SK-N-SH treated with all-trans-retinoic acid at 6 μM for 48 hours (cell line): ENCODE results near the gene TWIST2.

Experiments
- ATAC-seq: fragments of 200-7000 bp; cut with Tn5 transposase; 3 replicates; pipeline ENCODE4 v1.9.1; 2020; ENCODE audit warnings: mild to moderate bottlenecking, moderate library complexity
- ARNTL ChIP-seq: fragments of 450-650 bp; formaldehyde crosslinking; IDR thresholded peaks from 2 replicates; pipeline ENCODE4 v1.5.0; 2020; ENCODE audit warnings: low read depth, mild to moderate bottlenecking, moderate library complexity, borderline replicate concordance
- BACH2 ChIP-seq: fragments of 250-450 bp; sonication (Bioruptor Pico); IDR thresholded peaks from 2 replicates; pipeline ENCODE4 v1.9.0; 2021; ENCODE audit warnings: mild to moderate bottlenecking, borderline replicate concordance
- CSDC2 ChIP-seq: fragments of 250-450 bp; sonication (Bioruptor Pico); IDR thresholded peaks from 2 replicates; pipeline ENCODE4 v1.5.0; 2020; ENCODE audit warnings: mild to moderate bottlenecking, moderate library complexity
- ESRRG ChIP-seq: fragments of 250-450 bp; sonication (Bioruptor Pico); IDR thresholded peaks from 2 replicates; pipeline ENCODE4 v1.6.1; 2021; ENCODE audit warnings: mild to moderate bottlenecking
- GLIS3 ChIP-seq: fragments of 250-450 bp; sonication (Bioruptor Pico); IDR thresholded peaks from 2 replicates; pipeline ENCODE4 v1.5.0; 2020; ENCODE audit warnings: mild to moderate bottlenecking, moderate library complexity
- ISL1 ChIP-seq: fragments of 250-450 bp; sonication (Bioruptor Pico); IDR thresholded peaks from 2 replicates; pipeline ENCODE4 v2.1.2; 2022; ENCODE audit warnings: mild to moderate bottlenecking, moderate library complexity
- OSR1 ChIP-seq: fragments of 250-450 bp; sonication (Bioruptor Pico); IDR thresholded peaks from 2 replicates; pipeline ENCODE4 v1.8.0; 2022; ENCODE audit warnings: moderate library complexity, mild to moderate bottlenecking, inconsistent platforms
- POU6F1 ChIP-seq: fragments of 250-450 bp; sonication (Bioruptor Pico); IDR thresholded peaks from 2 replicates; pipeline ENCODE4 v1.8.0; 2021; ENCODE audit warnings: low read depth, mild to moderate bottlenecking, moderate library complexity, borderline replicate concordance
- PPARA ChIP-seq: fragments of 250-450 bp; sonication (Bioruptor Pico); IDR thresholded peaks from 2 replicates; pipeline ENCODE4 v1.5.0; 2020; ENCODE audit warnings: mild to moderate bottlenecking, borderline replicate concordance
- RARB ChIP-seq: fragments of 250-450 bp; sonication (Bioruptor Pico); IDR thresholded peaks from 2 replicates; pipeline ENCODE4 v1.8.0; 2021; ENCODE audit warnings: mild to moderate bottlenecking, moderate library complexity
- SNAI2 ChIP-seq: fragments of 250-450 bp; sonication (Bioruptor Pico); IDR thresholded peaks from 2 replicates; pipeline ENCODE4 v1.5.0; 2020; ENCODE audit warnings: mild to moderate bottlenecking, moderate library complexity
- TCF4 ChIP-seq: fragments of 250-450 bp; sonication (Bioruptor Pico); IDR thresholded peaks from 2 replicates; pipeline ENCODE4 v1.8.0; 2021; ENCODE audit warnings: mild to moderate bottlenecking, moderate library complexity, borderline replicate concordance
- TOX ChIP-seq: fragments of 250-450 bp; sonication (Bioruptor Pico); IDR thresholded peaks from 2 replicates; pipeline ENCODE4 v1.8.0; 2021; ENCODE audit warnings: mild to moderate bottlenecking, moderate library complexity, borderline replicate concordance
- TSHZ2 ChIP-seq: fragments of 250-450 bp; sonication (Bioruptor Pico); IDR thresholded peaks from 2 replicates; pipeline ENCODE4 v1.5.0; 2020; ENCODE audit warnings: mild to moderate bottlenecking, moderate library complexity
- ZC3H10 ChIP-seq: fragments of 250-450 bp; sonication (Bioruptor Pico); IDR thresholded peaks from 2 replicates; pipeline ENCODE4 v1.5.1; 2021; ENCODE audit warnings: mild to moderate bottlenecking, moderate library complexity
- ZFP30 ChIP-seq: fragments of 450-650 bp; formaldehyde crosslinking; IDR thresholded peaks from 2 replicates; pipeline ENCODE4 v1.5.0; 2022; ENCODE audit warnings: mild to moderate bottlenecking, moderate library complexity
- ZNF565 ChIP-seq: fragments of 450-650 bp; formaldehyde crosslinking; conservative IDR thresholded peaks from 2 replicates; pipeline ENCODE4 v1.5.0; 2020; ENCODE audit warnings: low read depth, mild to moderate bottlenecking, moderate library complexity
- ZNF70 ChIP-seq: fragments of 450-650 bp; formaldehyde crosslinking; IDR thresholded peaks from 2 replicates; pipeline ENCODE4 v1.5.0; 2020; ENCODE audit warnings: mild to moderate bottlenecking, moderate library complexity
- ZNF8 ChIP-seq: fragments of 450-650 bp; formaldehyde crosslinking; IDR thresholded peaks from 2 replicates; pipeline ENCODE4 v1.5.0; 2020; ENCODE audit warnings: mild to moderate bottlenecking, moderate library complexity
- TF ChIP-seq, protein P1 (sequence below): fragments of 250-450 bp; sonication (Bioruptor Pico); IDR thresholded peaks from 2 replicates; pipeline ENCODE4 v1.8.0; 2020; ENCODE audit warnings: mild to moderate bottlenecking, moderate library complexity, borderline replicate concordance
- TF ChIP-seq, protein P2 (sequence below): fragments of 250-450 bp; sonication (Bioruptor Pico); IDR thresholded peaks from 2 replicates; pipeline ENCODE4 v1.5.1; 2021; ENCODE audit warnings: mild to moderate bottlenecking, moderate library complexity

TWIST2 gene

GRCh38 chr2:238915196-238915595 lies 67.3 kb downstream of the TWIST2 start:
- ATAC-seq = no peak
- TF ChIP-seq OSR1 (CRISPR knock-in tag) (no peak), TOX (CRISPR knock-in tag) (no peak), ZNF70 (CRISPR knock-in tag) (no peak), POU6F1 (CRISPR knock-in tag) (no peak), CSDC2 (CRISPR knock-in tag) (no peak), TSHZ2 (CRISPR knock-in tag) (no peak), ISL1 (CRISPR knock-in tag) (no peak), ESRRG (CRISPR knock-in tag) (no peak), PPARA (no peak), RARB (CRISPR knock-in tag) (no peak), TCF4 (CRISPR knock-in tag) (no peak), ZFP30 (CRISPR knock-in tag) (no peak), GLIS3 (no peak), ZC3H10 (CRISPR knock-in tag) (no peak), SNAI2 (CRISPR knock-in tag) (no peak), ZNF565 (CRISPR knock-in tag) (no peak)
- TF ChIP-seq, protein P1, sequence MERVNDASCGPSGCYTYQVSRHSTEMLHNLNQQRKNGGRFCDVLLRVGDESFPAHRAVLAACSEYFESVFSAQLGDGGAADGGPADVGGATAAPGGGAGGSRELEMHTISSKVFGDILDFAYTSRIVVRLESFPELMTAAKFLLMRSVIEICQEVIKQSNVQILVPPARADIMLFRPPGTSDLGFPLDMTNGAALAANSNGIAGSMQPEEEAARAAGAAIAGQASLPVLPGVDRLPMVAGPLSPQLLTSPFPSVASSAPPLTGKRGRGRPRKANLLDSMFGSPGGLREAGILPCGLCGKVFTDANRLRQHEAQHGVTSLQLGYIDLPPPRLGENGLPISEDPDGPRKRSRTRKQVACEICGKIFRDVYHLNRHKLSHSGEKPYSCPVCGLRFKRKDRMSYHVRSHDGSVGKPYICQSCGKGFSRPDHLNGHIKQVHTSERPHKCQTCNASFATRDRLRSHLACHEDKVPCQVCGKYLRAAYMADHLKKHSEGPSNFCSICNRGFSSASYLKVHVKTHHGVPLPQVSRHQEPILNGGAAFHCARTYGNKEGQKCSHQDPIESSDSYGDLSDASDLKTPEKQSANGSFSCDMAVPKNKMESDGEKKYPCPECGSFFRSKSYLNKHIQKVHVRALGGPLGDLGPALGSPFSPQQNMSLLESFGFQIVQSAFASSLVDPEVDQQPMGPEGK = no peak
- TF ChIP-seq, protein P2, sequence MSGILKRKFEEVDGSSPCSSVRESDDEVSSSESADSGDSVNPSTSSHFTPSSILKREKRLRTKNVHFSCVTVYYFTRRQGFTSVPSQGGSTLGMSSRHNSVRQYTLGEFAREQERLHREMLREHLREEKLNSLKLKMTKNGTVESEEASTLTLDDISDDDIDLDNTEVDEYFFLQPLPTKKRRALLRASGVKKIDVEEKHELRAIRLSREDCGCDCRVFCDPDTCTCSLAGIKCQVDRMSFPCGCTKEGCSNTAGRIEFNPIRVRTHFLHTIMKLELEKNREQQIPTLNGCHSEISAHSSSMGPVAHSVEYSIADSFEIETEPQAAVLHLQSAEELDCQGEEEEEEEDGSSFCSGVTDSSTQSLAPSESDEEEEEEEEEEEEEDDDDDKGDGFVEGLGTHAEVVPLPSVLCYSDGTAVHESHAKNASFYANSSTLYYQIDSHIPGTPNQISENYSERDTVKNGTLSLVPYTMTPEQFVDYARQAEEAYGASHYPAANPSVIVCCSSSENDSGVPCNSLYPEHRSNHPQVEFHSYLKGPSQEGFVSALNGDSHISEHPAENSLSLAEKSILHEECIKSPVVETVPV (CRISPR knock-in tag) = no peak

DNA sequence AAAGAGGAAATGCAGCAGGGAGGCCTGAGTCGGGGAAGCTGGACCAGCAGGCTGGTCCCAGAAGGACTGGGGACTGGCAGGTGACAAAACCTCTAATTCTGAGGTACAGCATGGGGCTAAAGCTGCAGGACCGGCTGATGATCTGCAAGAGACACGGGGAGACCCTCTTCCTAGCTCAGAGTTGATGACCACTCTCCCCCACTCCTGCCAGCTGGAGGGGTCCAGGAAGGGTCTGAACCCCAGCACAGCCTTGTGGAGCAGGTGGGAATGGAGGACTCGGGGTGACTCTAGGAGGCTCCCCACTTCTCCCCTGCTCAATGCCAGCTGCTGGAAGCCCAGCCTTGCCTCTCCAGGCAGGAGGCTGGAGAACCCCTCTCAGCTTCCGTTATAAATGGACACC lies 67.7 kb downstream of the TWIST2 start:
- no peak for ATAC-seq
- TF ChIP-seq ZNF565 (CRISPR knock-in tag) (no peak), ISL1 (CRISPR knock-in tag) (no peak), SNAI2 (CRISPR knock-in tag) (no peak), TSHZ2 (CRISPR knock-in tag) (no peak), ZC3H10 (CRISPR knock-in tag) (no peak), ZNF8 (CRISPR knock-in tag) (no peak), ZNF70 (CRISPR knock-in tag) (no peak), POU6F1 (CRISPR knock-in tag) (no peak), ESRRG (CRISPR knock-in tag) (no peak), PPARA (no peak), RARB (CRISPR knock-in tag) (no peak), BACH2 (CRISPR knock-in tag) (no peak), ARNTL (CRISPR knock-in tag) (no peak), TCF4 (CRISPR knock-in tag) (no peak), ZFP30 (CRISPR knock-in tag) (no peak)
- TF ChIP-seq, protein P1 = no peak
- TF ChIP-seq, all 23 proteins: peak for 0
